Prostate gland (tissue), 2 donors: ENCODE measurements around the gene FHL2. TPM values are rescaled to one million over a fixed set of nuclear protein-coding genes. Genes with fewer than 3 reads are reported as not detected.

Experiments
- DNase-seq: peaks from one replicate; pipeline ENCODE4 v3.0.0-alpha.2; 2019; ENCODE audit warnings: low spot score
- H3K27ac ChIP-seq, 2 donors: fragments of 200-600 bp; sonication (generic); 2 replicates each; pipeline ENCODE4 v1.5.1; 2017 to 2019
- H3K27me3 ChIP-seq: fragments of 200-600 bp; sonication (generic); replicated peaks from 2 replicates; pipeline ENCODE4 v1.5.1; 2019; ENCODE audit not compliant: insufficient read depth
- H3K36me3 ChIP-seq, 2 donors: fragments of 200-600 bp; sonication (generic); 1 replicate in 1 of 2; 2 replicates in 1 of 2; pipeline versions ENCODE4 v1.5.1 to v1.8.1; 2017 to 2019
- H3K4me1 ChIP-seq: fragments of 200-600 bp; sonication (generic); replicated peaks from 2 replicates; pipeline ENCODE4 v1.5.1; 2019
- H3K4me3 ChIP-seq, 2 donors: fragments of 200-600 bp; sonication (generic); 2 replicates each; pipeline ENCODE4 v1.5.1; 2017 to 2019
- H3K9me3 ChIP-seq: fragments of 200-600 bp; sonication (generic); 2 replicates; pipeline ENCODE4 v1.5.1; 2017
- POLR2A ChIP-seq: fragments of 450-650 bp; IDR thresholded peaks from one replicate; pipeline ENCODE4 v1.6.1; 2016; ENCODE audit warnings: antibody characterized with exemption, mild to moderate bottlenecking
- POLR2AphosphoS5 ChIP-seq: sonication (generic); formaldehyde crosslinking; IDR thresholded peaks from one replicate; pipeline ENCODE4 v1.6.1; 2017; ENCODE audit warnings: antibody characterized with exemption
- WGBS: methylation state at CpG from one replicate; pipeline ENCODE4 v1.1.5; 2018; 5-methylcytosine and 5-hydroxymethylcytosine counted together
- intact Hi-C: fragments of 100-400 bp; cut with DNase I; formaldehyde crosslinking; loops from one replicate; pipeline ENCODE4 v1.14.2; 2022
- total RNA-seq, 2 donors: library from RNA; depleted of rRNA; stranded (reverse); fragments of >200 nt; gene quantifications; one replicate each; pipeline ENCODE4 v1.1.0, GENCODE V29; 2016
- TF ChIP-seq, protein P1 (sequence below), 4 experiments: fragments of 200-600 bp in 2 of 4; fragments of 450-650 bp in 2 of 4; sonication (generic) in 2 of 4; IDR thresholded peaks; 1 replicate in 3 of 4; 2 replicates in 1 of 4; pipeline ENCODE4 v1.5.1; 2016 to 2019; ENCODE audit warnings: antibody characterized with exemption in 4 of 4, mild to moderate bottlenecking in 2 of 4, moderate library complexity in 2 of 4

The FHL2 gene
- total RNA-seq, 2 donors from 2014 or later: 132 to 250 TPM

DNA sequence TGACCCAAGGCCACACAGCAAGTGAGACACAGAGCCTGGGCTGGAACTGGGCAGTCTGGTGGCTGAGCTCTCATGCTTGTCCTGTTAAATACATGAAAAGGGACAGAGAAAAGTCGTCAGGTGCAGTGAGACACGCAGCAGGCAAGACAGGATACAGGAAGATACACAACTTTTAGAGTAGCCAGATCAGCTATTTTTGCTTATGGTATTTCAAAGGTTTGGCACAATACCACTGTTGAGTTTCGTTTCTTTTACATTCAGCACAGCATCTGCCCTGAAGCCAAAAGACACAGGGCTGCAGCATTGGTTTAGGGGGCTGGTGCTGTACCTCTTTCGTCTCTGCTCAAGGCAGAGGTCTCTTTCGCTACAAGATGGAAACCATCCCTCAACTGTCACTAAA lies 14.0 kb downstream of the FHL2 start:
- Histone ChIP-seq H3K27me3 (no peaks in the 10 kb centered on the region), H3K27ac (peak overlapping the region; percentile 15 to 59), H3K4me1 (peaks cover 3% of the 10 kb centered on the region), H3K36me3 (no peaks in the 10 kb centered on the region), H3K4me3 (no peak overlapping the region), H3K9me3 (no peaks in the 10 kb centered on the region)
- no peak for TF ChIP-seq POLR2AphosphoS5
- TF ChIP-seq, protein P1, sequence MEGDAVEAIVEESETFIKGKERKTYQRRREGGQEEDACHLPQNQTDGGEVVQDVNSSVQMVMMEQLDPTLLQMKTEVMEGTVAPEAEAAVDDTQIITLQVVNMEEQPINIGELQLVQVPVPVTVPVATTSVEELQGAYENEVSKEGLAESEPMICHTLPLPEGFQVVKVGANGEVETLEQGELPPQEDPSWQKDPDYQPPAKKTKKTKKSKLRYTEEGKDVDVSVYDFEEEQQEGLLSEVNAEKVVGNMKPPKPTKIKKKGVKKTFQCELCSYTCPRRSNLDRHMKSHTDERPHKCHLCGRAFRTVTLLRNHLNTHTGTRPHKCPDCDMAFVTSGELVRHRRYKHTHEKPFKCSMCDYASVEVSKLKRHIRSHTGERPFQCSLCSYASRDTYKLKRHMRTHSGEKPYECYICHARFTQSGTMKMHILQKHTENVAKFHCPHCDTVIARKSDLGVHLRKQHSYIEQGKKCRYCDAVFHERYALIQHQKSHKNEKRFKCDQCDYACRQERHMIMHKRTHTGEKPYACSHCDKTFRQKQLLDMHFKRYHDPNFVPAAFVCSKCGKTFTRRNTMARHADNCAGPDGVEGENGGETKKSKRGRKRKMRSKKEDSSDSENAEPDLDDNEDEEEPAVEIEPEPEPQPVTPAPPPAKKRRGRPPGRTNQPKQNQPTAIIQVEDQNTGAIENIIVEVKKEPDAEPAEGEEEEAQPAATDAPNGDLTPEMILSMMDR (IDR thresholded peaks at IDR 0.05): no peak
- TF ChIP-seq POLR2A: no peak
- 58% methylated on average over 5 of the region's 5 CpGs for WGBS
- intact Hi-C loops: no loop called here
- DNase-seq: no peak

DNA sequence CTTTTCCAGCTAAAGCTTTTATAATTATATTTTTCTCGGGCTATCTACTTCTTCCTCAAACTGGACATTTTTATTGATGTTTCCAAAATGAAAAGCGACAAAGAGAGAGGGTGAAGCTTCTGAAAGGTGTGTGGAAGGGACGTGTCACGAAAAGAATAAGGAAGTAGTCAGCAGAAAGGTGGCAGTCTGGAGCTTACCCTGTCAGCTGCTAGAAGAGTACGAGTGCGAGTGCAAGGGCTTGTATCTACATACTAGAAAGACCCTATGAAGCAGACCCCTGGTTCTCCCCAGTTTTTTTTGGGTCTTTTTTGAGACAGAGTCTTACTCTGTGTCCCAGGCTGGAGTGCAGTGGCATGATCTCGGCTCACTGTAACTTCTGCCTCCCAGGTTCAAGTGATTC lies 14.6 kb downstream of the FHL2 start:
- Histone ChIP-seq H3K9me3 (no peaks in the 10 kb centered on the region), H3K27me3 (no peaks in the 10 kb centered on the region), H3K4me1 (peaks cover 6% of the 10 kb centered on the region), H3K27ac (peak overlapping the region; percentile 15 to 59), H3K4me3 (no peak overlapping the region), H3K36me3 (no peaks in the 10 kb centered on the region)
- no peak for DNase-seq
- 38% methylated on average over 7 of the region's 7 CpGs for WGBS
- TF ChIP-seq POLR2A: no peak
- TF ChIP-seq POLR2AphosphoS5: no peak
- TF ChIP-seq, protein P1 (IDR thresholded peaks at IDR 0.05): peak in 3 of 4 experiments; percentile 31 to 41 (median 40)
- intact Hi-C loops: no loop called here

DNA sequence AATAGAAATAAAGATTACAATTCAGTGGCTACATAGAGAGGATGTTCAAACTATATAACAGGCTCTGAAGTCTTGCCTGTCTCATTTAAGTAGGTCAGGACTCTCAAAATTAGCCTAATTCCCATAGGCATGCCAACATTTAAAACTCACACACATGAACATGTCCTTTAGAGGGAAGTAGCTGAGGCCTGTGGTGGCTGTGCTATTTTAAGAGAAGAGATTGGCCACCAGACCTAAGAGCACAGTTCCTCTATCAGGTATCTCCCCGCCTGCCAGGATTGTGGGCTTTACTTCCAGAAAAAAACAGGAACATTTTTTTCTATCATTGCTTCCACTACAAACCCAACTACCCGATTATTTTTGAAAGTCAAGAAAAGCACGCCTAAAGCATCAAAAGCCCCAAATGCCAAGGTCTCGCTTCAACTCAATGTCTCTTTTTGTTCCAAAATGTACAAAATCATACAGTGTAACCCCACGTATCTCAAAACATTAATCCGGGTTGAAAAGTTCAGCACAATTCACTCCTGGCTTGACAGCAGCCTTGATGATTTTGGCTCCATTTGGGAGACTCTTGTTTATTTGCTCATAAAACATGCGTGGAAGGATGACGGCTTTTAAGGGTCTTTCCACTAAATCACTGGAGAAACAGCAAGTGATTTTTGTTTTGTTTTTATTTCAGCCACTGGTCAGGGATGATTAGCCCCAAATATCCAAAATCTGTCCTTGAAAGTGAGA lies 15.3 kb downstream of the FHL2 start:
- no peaks in the 10 kb centered on the region for H3K9me3 ChIP-seq
- H3K27me3 ChIP-seq: no peaks in the 10 kb centered on the region
- peaks cover 6% of the 10 kb centered on the region for H3K4me1 ChIP-seq
- TF ChIP-seq POLR2AphosphoS5 (no peak), POLR2A (no peak)
- TF ChIP-seq, protein P1 (IDR thresholded peaks at IDR 0.05): no peak
- H3K36me3 ChIP-seq: no peaks in the 10 kb centered on the region
- no peak overlapping the region for H3K4me3 ChIP-seq
- no peak for DNase-seq
- WGBS: 11% methylated on average over 8 of the region's 8 CpGs
- intact Hi-C loops: no loop called here
- peak overlapping the region; percentile 15 to 59 for H3K27ac ChIP-seq

- intact Hi-C loops: no loop called here
- DNase-seq: no peak
- Histone ChIP-seq H3K4me3 (no peak overlapping the region), H3K27me3 (no peaks in the 10 kb centered on the region), H3K9me3 (no peaks in the 10 kb centered on the region), H3K27ac (peak overlapping the region; percentile 21 to 59), H3K36me3 (no peaks in the 10 kb centered on the region), H3K4me1 (peaks cover 6% of the 10 kb centered on the region)
- WGBS: 88% methylated on average over 5 of the region's 5 CpGs
- TF ChIP-seq, protein P1 (IDR thresholded peaks at IDR 0.05): no peak
- TF ChIP-seq POLR2AphosphoS5 (no peak), POLR2A (no peak)
These were observed 16.7 kb downstream of the FHL2 start for GRCh38 chr2:105382177-105382576.

DNA sequence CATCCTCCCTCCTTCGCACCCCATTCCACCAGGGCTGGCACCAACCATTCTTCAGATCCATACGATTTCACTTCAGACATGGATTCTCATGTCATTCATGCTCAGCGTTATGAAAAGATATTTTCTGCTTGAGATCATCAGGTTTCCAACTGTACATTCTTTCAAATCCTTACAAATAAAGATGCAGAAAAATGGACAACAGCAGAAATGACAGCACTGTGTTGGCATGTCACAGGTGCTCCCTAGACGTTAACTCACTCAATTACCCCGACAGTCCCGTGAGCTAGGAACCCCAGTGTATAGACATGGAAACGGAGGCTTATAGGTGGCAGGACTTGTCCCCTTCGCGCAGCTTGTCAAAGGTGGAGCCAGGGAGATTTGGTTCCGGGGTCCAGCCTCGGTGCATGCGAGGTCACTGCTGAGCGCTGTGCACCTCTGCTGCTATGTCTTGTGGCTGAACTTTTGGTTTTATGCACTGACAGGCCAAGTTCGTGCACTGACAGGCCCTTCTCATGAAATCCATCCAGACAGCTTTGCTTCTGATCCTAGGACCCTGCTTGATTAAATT lies 17.7 kb downstream of the FHL2 start:
- intact Hi-C loops: no loop called here
- no peak for TF ChIP-seq POLR2A
- no peak for DNase-seq

More for the DNA sequence above, 17.7 kb downstream of the FHL2 start:
- no peak overlapping the region for H3K4me3 ChIP-seq
- H3K9me3 ChIP-seq: no peaks in the 10 kb centered on the region
- H3K27ac ChIP-seq: peak overlapping the region; percentile 57 to 59
- peaks cover 6% of the 10 kb centered on the region for H3K4me1 ChIP-seq
- no peaks in the 10 kb centered on the region for H3K36me3 ChIP-seq
- WGBS: 57% methylated on average over 14 of the region's 14 CpGs
- H3K27me3 ChIP-seq: no peaks in the 10 kb centered on the region
